ENCODE measurements around the gene SPATA13. TPM values are rescaled to one million over a fixed set of nuclear protein-coding genes. Genes with fewer than 3 reads are reported as not detected.

Gene SPATA13
- total RNA-seq, 4 donors from 2014 or later, result 20.0 to 47.4 (median 27.6) TPM

- H3K9me3 ChIP-seq, result no peaks in the 10 kb centered on the region
- no peak for TF ChIP-seq POLR2A (IDR thresholded peaks at IDR 0.05)
- TF ChIP-seq, protein P1, sequence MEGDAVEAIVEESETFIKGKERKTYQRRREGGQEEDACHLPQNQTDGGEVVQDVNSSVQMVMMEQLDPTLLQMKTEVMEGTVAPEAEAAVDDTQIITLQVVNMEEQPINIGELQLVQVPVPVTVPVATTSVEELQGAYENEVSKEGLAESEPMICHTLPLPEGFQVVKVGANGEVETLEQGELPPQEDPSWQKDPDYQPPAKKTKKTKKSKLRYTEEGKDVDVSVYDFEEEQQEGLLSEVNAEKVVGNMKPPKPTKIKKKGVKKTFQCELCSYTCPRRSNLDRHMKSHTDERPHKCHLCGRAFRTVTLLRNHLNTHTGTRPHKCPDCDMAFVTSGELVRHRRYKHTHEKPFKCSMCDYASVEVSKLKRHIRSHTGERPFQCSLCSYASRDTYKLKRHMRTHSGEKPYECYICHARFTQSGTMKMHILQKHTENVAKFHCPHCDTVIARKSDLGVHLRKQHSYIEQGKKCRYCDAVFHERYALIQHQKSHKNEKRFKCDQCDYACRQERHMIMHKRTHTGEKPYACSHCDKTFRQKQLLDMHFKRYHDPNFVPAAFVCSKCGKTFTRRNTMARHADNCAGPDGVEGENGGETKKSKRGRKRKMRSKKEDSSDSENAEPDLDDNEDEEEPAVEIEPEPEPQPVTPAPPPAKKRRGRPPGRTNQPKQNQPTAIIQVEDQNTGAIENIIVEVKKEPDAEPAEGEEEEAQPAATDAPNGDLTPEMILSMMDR (IDR thresholded peaks at IDR 0.05), result peak; percentile 71 to 87 (median 79)
- no peaks in the 10 kb centered on the region for H3K27me3 ChIP-seq
- intact Hi-C loops (cut with DNase I; ENCODE audit: low total_unique reads), result loop anchor here (10.0 kb wide), 1 partner anchor 205 kb away; no protein-coding TSS in a partner anchor
- no peaks in the 10 kb centered on the region for H3K36me3 ChIP-seq
- H3K4me3 ChIP-seq, result no peak overlapping the region
- peak in 1 of 2 donors; percentile 72 for DNase-seq
- H3K27ac ChIP-seq, result peak overlapping the region; percentile 30 to 39
- H3K4me1 ChIP-seq, result peaks cover 4 to 6% of the 10 kb centered on the region in 2 donors
Measured at GRCh38 chr13:24220086-24220703, 59.7 kb downstream of the SPATA13 start.

GRCh38 chr13:24221007-24221406 lies 60.5 kb downstream of the SPATA13 start:
- intact Hi-C loops (cut with DNase I; ENCODE audit: low total_unique reads), result loop anchor here (10.0 kb wide), 1 partner anchor 206 kb away; no protein-coding TSS in a partner anchor
- Histone ChIP-seq H3K4me1 (peaks cover 0 to 6% of the 10 kb centered on the region in 2 donors), H3K27ac (no peak overlapping the region), H3K27me3 (no peaks in the 10 kb centered on the region), H3K4me3 (no peak overlapping the region), H3K9me3 (no peaks in the 10 kb centered on the region), H3K36me3 (no peaks in the 10 kb centered on the region)
- no peak for DNase-seq
- TF ChIP-seq POLR2A (IDR thresholded peaks at IDR 0.05), result no peak
- TF ChIP-seq, protein P1 (IDR thresholded peaks at IDR 0.05), result no peak

DNA sequence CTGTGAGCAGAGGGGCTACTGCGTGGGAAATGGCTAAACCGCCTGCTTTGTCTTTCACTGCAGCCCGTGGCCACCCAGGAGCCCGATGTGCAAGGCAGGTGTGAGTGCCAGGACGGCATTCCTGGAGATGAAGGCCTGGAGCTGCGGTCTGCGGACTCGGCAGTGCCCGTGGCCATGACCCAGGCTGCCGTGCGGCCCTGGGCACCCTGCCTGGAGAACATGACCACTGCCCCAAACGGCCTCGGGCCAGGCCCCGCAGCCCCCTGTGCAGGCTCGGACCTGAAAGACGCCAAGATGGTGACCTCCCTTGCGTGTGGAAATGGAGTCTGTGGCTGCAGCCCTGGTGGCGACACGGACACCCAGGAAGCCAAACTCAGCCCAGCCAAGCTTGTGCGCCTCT lies 62.2 kb downstream of the SPATA13 start:
- H3K27ac ChIP-seq, result no peak overlapping the region
- no peaks in the 10 kb centered on the region for H3K9me3 ChIP-seq
- no peaks in the 10 kb centered on the region for H3K36me3 ChIP-seq
- no peaks in the 10 kb centered on the region for H3K27me3 ChIP-seq
- DNase-seq, result no peak
- intact Hi-C loops (cut with DNase I; ENCODE audit: low total_unique reads), result loop anchor here (10.0 kb wide), 1 partner anchor 208 kb away; no protein-coding TSS in a partner anchor
- TF ChIP-seq, protein P1 (IDR thresholded peaks at IDR 0.05), result no peak
- TF ChIP-seq POLR2A (IDR thresholded peaks at IDR 0.05), result no peak
- peaks cover 0 to 5% of the 10 kb centered on the region in 2 donors for H3K4me1 ChIP-seq
- H3K4me3 ChIP-seq, result no peak overlapping the region

DNA sequence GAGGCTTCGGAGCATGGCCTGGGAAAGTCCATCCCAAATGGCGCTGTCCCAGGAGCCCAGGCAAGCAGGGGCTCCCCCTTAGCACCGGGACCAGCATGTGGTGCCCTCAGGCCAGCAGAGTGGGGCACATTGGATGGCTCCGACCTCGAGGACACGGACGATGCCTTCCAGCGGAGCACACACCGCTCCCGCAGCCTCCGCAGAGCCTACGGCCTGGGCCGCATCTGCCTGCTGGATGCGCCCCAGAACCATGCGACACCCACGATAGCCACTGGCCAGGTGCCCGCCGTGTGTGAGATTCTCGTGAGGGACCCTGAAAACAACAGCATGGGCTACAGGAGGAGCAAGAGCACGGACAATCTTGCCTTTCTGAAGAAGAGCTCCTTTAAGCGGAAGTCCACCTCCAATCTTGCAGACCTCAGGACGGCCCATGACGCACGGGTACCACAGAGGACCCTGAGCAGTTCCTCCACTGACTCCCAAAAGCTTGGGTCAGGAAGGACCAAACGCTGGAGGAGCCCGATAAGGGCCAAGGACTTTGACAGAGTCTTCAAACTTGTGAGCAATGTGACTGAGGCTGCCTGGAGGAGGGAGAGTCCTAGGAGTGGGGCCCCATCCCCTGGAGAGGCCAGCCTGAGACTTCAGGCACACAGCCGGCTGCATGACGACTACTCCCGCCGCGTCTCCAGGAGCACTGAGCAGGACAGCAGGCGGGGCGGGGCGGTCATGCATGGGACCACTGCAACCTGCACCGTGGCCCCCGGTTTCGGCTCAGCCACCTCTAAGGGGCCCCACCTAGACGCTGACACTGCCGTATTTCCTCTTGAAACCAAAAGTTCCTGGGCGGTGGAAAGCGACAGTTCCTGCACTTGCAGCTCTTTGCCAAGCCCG lies 63.1 kb downstream of the SPATA13 start:
- H3K9me3 ChIP-seq, result no peaks in the 10 kb centered on the region
- H3K27ac ChIP-seq, result no peak overlapping the region
- no peak for TF ChIP-seq POLR2A (IDR thresholded peaks at IDR 0.05)
- TF ChIP-seq, protein P1 (IDR thresholded peaks at IDR 0.05), result no peak
- intact Hi-C loops (cut with DNase I; ENCODE audit: low total_unique reads), result loop anchor here (10.0 kb wide), 1 partner anchor 209 kb away; no protein-coding TSS in a partner anchor
- no peak overlapping the region for H3K4me3 ChIP-seq
- no peak for DNase-seq
- H3K4me1 ChIP-seq, result no peaks in the 10 kb centered on the region
- H3K27me3 ChIP-seq, result no peaks in the 10 kb centered on the region
- H3K36me3 ChIP-seq, result no peaks in the 10 kb centered on the region

All from uterus (tissue), 4 donors.